Testis (tissue), 3 donors: ENCODE data around the gene TNS1. TPM values are rescaled to one million over a fixed set of nuclear protein-coding genes. Genes with fewer than 3 reads are reported as not detected.

Source experiments
- DNase-seq: peaks from one replicate; pipeline ENCODE4 v3.0.0-alpha.2; 2019
- H3K27ac ChIP-seq, 2 donors: fragments of 200-600 bp; sonication (generic); one replicate each; pipeline ENCODE4 v1.5.1; 2019
- H3K27me3 ChIP-seq: fragments of 200-600 bp; sonication (generic); one replicate; pipeline ENCODE4 v1.5.1; 2019
- H3K36me3 ChIP-seq: fragments of 200-600 bp; sonication (generic); one replicate; pipeline ENCODE4 v1.5.1; 2017; ENCODE audit warnings: low read depth; ENCODE audit errors: missing control alignments
- H3K4me1 ChIP-seq: fragments of 200-600 bp; sonication (generic); one replicate; pipeline ENCODE4 v1.5.1; 2019
- H3K4me3 ChIP-seq, 2 donors: fragments of 200-600 bp; sonication (generic); one replicate each; pipeline ENCODE4 v1.5.1; 2017 to 2019
- H3K9me3 ChIP-seq: fragments of 200-600 bp; sonication (generic); one replicate; pipeline ENCODE4 v1.5.1; 2017
- POLR2A ChIP-seq: fragments of 450-650 bp; IDR thresholded peaks from one replicate; pipeline ENCODE4 v1.6.1; 2017; ENCODE audit warnings: antibody characterized with exemption, mild to moderate bottlenecking, moderate library complexity
- WGBS, 2 donors: methylation state at CpG; one replicate each; pipeline ENCODE4 v1.1.5; 2018; 5-methylcytosine and 5-hydroxymethylcytosine counted together
- intact Hi-C: fragments of 100-400 bp; cut with DNase I; formaldehyde crosslinking; loops from one replicate; pipeline ENCODE4 v1.15.1; 2023; ENCODE audit warnings: low total_unique reads
- polyA plus RNA-seq: library from polyadenylated mRNA; stranded (reverse); fragments of 350-450 nt; fragmentation: Illumina TruSeq; extraction: RNeasy Lipid Tissue Mini Kit (QIAGEN cat#74804); gene quantifications from one replicate; pipeline ENCODE4 v1.2.3, GENCODE V29; 2014; ENCODE audit warnings: low read depth, low replicate concordance; ENCODE audit not compliant: insufficient read depth
- total RNA-seq, 2 donors: library from RNA; depleted of rRNA; stranded (reverse); fragments of >200 nt; gene quantifications; one replicate each; pipeline ENCODE4 v1.2.3, GENCODE V29; 2016
- TF ChIP-seq, protein P1 (sequence below), 3 experiments: fragments of 450-650 bp in 2 of 3; fragments of 200-600 bp in 1 of 3; sonication (generic) in 1 of 3; IDR thresholded peaks; one replicate each; pipeline ENCODE4 v1.5.1; 2016 to 2019; ENCODE audit warnings: antibody characterized with exemption in 3 of 3, mild to moderate bottlenecking in 2 of 3, moderate library complexity in 1 of 3

TNS1 gene
- total and polyA plus RNA-seq, 3 donors from 2014 or later, result 75.9 to 256 (median 227) TPM

GRCh38 chr2:217974389-217975005 lies 28.3 kb downstream of the TNS1 start:
- H3K4me1 ChIP-seq, result peaks cover 36% of the 10 kb centered on the region
- 64 to 73% methylated on average over 8 of the region's 8 CpGs for WGBS, 2 donors
- intact Hi-C loops, result no loop called here

DNA sequence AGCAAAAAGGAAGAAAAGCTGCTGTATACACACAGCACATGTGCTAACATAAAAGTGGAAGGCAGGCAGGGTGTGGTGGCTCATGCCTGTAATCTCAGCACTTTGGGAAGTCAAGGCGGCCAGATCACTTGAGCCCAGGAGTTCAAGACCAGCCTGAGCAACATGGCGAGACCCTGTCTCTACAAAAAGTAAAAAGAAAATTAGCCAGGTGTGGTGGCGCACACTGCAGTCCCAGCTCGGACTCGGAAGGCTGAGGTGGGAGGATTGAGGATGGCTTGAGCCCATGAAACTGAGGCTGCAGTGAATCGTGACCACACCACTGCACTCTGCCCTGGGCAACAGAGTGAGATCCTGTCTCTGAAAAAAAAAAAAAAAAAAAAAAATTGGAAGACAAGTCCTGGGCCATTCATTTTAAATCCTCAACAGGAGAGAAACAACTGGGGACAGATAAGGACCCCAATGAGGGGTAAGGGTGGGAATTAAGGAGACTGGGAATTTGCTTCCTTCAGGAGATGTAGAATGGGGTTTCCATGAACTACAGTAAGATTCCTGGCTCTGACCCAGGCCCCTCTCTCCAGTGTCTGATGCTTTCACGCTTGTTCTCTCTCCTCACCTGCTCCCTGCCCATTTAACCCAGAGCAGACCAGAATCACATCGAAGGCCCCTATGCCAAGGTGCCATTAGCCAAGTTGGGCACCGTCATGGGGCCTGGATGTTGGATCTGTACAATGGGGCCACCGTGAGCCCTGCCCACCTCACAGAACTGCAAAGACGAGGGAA lies 29.6 kb downstream of the TNS1 start:
- 68 to 73% methylated on average over 11 of the region's 11 CpGs for WGBS, 2 donors
- H3K4me1 ChIP-seq, result peaks cover 29% of the 10 kb centered on the region
- H3K4me3 ChIP-seq, result no peak overlapping the region
- DNase-seq, result no peak
- peak overlapping the region; percentile 9 to 33 for H3K27ac ChIP-seq
- H3K9me3 ChIP-seq, result no peaks in the 10 kb centered on the region
- TF ChIP-seq, protein P1, sequence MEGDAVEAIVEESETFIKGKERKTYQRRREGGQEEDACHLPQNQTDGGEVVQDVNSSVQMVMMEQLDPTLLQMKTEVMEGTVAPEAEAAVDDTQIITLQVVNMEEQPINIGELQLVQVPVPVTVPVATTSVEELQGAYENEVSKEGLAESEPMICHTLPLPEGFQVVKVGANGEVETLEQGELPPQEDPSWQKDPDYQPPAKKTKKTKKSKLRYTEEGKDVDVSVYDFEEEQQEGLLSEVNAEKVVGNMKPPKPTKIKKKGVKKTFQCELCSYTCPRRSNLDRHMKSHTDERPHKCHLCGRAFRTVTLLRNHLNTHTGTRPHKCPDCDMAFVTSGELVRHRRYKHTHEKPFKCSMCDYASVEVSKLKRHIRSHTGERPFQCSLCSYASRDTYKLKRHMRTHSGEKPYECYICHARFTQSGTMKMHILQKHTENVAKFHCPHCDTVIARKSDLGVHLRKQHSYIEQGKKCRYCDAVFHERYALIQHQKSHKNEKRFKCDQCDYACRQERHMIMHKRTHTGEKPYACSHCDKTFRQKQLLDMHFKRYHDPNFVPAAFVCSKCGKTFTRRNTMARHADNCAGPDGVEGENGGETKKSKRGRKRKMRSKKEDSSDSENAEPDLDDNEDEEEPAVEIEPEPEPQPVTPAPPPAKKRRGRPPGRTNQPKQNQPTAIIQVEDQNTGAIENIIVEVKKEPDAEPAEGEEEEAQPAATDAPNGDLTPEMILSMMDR (IDR thresholded peaks at IDR 0.05), result no peak
- no peak for TF ChIP-seq POLR2A
- H3K27me3 ChIP-seq, result no peaks in the 10 kb centered on the region
- intact Hi-C loops, result no loop called here
- H3K36me3 ChIP-seq, result no peaks in the 10 kb centered on the region

More at GRCh38 chr2:217974389-217975005, 28.3 kb downstream of the TNS1 start:
- Histone ChIP-seq H3K27me3 (no peaks in the 10 kb centered on the region), H3K9me3 (no peaks in the 10 kb centered on the region), H3K4me3 (no peak overlapping the region), H3K36me3 (no peaks in the 10 kb centered on the region), H3K27ac (no peak overlapping the region)
- DNase-seq, result no peak
- TF ChIP-seq, protein P1 (IDR thresholded peaks at IDR 0.05), result no peak
- TF ChIP-seq POLR2A, result no peak

GRCh38 chr2:217972490-217972889 lies 30.3 kb downstream of the TNS1 start:
- H3K27me3 ChIP-seq, result no peaks in the 10 kb centered on the region
- no peaks in the 10 kb centered on the region for H3K36me3 ChIP-seq
- intact Hi-C loops, result no loop called here
- peak overlapping the region in 1 of 2 donors; percentile 15 for H3K27ac ChIP-seq
- H3K4me3 ChIP-seq, result no peak overlapping the region
- no peaks in the 10 kb centered on the region for H3K9me3 ChIP-seq
- 38 to 57% methylated on average over 1 of the region's 1 CpG for WGBS, 2 donors
- TF ChIP-seq, protein P1 (IDR thresholded peaks at IDR 0.05), result no peak
- TF ChIP-seq POLR2A, result no peak
- DNase-seq, result peak; percentile 60
- H3K4me1 ChIP-seq, result peaks cover 24% of the 10 kb centered on the region

- 36 to 50% methylated on average over 1 of the region's 1 CpG for WGBS, 2 donors
- Histone ChIP-seq H3K4me3 (no peak overlapping the region), H3K27ac (peak overlapping the region in 1 of 2 donors; percentile 15), H3K36me3 (no peaks in the 10 kb centered on the region), H3K9me3 (no peaks in the 10 kb centered on the region), H3K4me1 (peaks cover 24% of the 10 kb centered on the region), H3K27me3 (no peaks in the 10 kb centered on the region)
- no peak for DNase-seq
- no peak for TF ChIP-seq POLR2A
- intact Hi-C loops, result no loop called here
Measured at GRCh38 chr2:217972037-217972436, 30.8 kb downstream of the TNS1 start.

DNA sequence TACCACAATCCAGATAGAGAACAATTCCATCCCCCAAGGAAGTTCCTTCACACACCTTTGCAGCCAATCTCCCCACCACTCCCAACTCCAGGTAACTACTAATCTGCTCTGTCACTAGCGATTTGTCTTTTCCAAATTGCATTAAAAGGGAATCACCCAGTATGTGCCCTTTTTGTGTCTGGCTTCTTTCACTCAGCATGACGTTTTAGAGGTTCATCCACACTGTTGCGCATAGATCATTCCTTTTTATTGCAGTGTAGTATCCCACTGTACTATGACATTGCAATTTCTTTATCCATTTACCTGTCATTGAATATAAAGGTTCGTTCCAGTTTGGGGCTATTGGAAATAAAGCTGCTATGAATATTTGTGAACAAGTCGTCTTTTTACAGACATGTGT lies 31.6 kb downstream of the TNS1 start:
- 83 to 86% methylated on average over 5 of the region's 5 CpGs for WGBS, 2 donors
- H3K27me3 ChIP-seq, result no peaks in the 10 kb centered on the region
- H3K4me1 ChIP-seq, result peaks cover 27% of the 10 kb centered on the region
- H3K27ac ChIP-seq, result no peak overlapping the region
- no peaks in the 10 kb centered on the region for H3K9me3 ChIP-seq
- intact Hi-C loops, result no loop called here
- no peak for DNase-seq
- H3K4me3 ChIP-seq, result no peak overlapping the region
- TF ChIP-seq, protein P1 (IDR thresholded peaks at IDR 0.05), result no peak
- no peak for TF ChIP-seq POLR2A
- no peaks in the 10 kb centered on the region for H3K36me3 ChIP-seq
